GM18507 (cell line): ENCODE results near the gene CHD2.

ENCODE experiments used
- DNase-seq: peaks from one replicate; pipeline ENCODE4 v3.0.0; 2011; ENCODE audit warnings: low read depth; ENCODE audit not compliant: insufficient read length; ENCODE audit errors: extremely low spot score
- FAIRE-seq: peaks from 2 replicates; lab custom pipeline; 2011; peaks lifted over from hg19 to GRCh38; lab: Jason Lieb, UNC

The CHD2 gene

GRCh38 chr15:92922418-92923002 is 22.4 kb downstream of the CHD2 start:
- no peak for DNase-seq
- FAIRE-seq: peak; percentile 63

- FAIRE-seq (no peak), DNase-seq (no peak)
Observed at GRCh38 chr15:92924216-92924615, 24.1 kb downstream of the CHD2 start.

DNA sequence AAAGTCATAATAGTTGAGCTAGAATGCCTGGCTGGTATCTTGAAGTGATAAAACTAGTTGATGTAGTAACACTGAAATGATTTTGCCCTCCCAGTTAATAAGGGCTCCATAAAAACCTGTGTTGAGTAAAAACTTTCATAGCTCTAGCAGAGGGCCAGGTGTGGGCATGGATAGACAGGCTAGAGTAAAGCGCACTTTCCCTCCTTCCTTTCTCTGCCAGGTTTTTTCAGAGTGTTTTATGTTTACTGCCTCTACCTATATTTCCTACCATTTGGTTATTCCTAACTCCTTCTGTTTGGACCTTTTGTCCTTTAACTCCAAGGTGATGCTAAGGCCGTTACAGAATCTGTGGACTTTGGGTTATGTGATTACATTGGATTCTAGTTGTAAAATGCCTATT is 25.3 kb downstream of the CHD2 start:
- DNase-seq (no peak), FAIRE-seq (no peak)

GRCh38 chr15:92928225-92928750 is 28.2 kb downstream of the CHD2 start:
- FAIRE-seq (no peak), DNase-seq (no peak)

DNA sequence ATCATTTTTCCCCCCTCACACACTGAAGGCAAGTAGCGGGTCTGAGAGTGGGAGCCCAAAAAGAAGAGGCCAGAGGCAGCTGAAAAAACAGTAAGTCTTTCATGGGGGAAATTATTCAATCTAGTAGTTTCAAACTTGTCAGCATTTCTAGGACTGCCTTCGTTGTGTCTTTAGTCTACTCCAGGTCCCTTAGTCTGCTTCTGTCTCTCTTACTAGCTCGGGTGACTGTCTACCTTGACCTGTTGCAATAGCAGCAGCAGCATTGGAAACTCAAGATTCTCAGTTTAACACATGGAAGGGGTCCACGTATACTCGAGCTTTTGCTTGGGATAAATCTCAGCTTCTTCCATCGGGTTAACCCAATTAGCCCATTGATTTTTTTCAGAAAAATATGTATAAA is 28.9 kb downstream of the CHD2 start:
- FAIRE-seq: no peak

DNA sequence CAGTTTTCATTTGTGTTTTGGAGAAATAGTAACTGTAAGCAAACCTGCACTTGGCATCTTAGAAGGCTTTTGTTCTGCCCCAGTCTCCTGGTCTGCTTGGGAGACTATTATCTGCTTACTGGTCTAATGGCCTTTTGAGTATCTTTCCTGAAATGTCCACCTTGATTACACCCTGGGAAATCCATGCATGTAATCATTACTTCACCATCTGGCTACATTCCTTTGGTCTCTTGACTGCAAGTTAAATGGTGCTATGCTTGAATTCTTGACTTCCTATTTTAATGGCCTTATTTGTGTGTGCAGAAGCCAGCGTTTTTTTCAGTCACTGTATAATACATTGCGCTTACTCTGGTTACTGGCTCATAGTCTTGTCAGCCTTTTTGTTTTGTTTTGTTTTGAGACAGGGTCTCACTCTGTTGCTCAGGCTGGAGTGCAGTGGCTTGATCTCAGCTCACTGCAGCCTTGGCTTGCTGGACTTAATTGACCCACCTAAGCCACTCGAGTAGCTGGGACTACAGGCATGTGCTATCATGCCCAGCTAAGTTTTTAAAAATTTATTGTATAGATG is 30.0 kb downstream of the CHD2 start:
- DNase-seq (no peak), FAIRE-seq (no peak)

More for the DNA sequence above, 28.9 kb downstream of the CHD2 start:
- DNase-seq: no peak

GRCh38 chr15:92930776-92931175 is 30.7 kb downstream of the CHD2 start:
- DNase-seq (no peak), FAIRE-seq (no peak)

GRCh38 chr15:92932946-92933649 is 33.0 kb downstream of the CHD2 start:
- FAIRE-seq (no peak), DNase-seq (no peak)

DNA sequence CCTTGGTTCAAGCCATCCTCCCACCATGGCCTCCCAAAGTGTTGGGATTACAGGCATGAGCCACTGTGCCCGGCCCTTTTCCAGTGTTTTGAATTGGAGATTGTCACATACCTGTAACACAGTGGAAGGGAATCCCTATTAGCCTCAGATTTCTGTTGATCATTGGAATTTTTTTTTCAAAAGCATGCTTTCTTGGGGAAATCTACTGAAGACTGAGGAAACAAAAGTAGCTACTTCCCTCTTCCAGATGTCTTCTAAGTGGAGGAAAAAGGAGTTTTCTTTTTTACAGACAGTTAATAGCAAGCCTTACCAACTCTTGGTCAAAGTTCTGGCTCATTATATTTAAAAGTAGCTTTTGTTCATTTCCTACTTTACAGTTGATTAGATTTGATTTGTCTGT is 33.7 kb downstream of the CHD2 start:
- DNase-seq (no peak), FAIRE-seq (no peak)

DNA sequence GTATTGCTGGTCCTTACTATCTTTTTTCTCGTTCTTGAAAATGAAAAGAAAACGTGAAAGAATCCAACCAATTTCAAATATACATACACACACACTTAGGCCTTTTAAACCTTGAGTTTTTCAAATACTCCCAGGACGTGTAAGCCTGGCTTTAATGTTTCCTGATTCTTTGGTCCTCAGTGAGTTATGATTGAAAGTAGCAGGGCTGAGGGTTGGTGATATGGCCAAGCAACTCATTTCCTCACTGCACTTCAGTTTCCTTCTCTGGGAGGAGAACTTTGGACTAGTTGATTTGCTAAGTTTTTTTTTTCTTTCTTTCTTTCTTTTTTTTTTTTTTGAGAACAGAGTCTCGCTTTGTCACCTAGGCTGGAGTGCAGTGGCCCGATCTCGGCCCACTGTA is 34.6 kb downstream of the CHD2 start:
- FAIRE-seq: no peak

GRCh38 chr15:92936138-92936537 is 36.0 kb downstream of the CHD2 start:
- DNase-seq (no peak), FAIRE-seq (no peak)

More for the DNA sequence above, 34.6 kb downstream of the CHD2 start:
- DNase-seq: no peak

DNA sequence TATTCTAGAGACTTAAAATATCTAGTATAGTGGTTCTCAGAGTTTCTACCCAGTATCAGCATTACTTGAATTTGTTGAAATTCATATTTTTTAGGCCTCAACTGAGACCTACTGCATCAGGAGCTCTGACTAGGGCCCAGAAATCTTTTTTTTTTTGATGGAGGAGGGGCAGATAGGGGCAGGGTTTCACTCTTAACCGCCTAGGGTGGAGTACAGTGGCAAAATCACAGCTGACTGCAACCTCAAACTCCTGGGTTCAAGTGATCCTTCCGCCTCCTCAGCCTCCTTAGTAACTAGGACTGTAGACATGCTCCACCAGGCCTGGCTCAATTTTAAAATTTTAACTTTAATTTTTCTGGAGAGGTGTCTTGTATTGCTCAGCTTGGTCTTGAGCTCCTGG is 36.6 kb downstream of the CHD2 start:
- DNase-seq (no peak), FAIRE-seq (no peak)

- no peak for DNase-seq
- no peak for FAIRE-seq
Observed at GRCh38 chr15:92937901-92938300, 37.8 kb downstream of the CHD2 start.

DNA sequence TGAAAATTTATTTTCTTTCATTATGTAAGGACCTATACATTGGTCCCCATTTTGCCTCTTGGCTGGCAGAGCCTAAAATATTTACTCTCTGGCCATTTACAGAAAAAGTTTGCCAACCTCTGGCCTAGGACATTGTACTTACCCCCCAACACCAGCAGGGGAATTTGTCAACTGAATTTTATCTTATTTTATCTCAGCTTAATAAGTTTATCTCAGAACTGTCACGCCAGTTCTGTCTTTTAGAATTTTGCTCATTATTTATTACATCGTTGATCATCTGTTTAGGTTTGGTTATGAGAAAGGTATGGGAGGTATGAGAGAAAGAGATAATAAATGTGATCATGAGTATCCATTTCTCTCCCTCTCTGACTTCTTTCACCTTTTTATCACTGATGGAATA is 38.3 kb downstream of the CHD2 start:
- FAIRE-seq: peak; percentile 31
- DNase-seq: no peak

GRCh38 chr15:92941668-92942067 is 41.5 kb downstream of the CHD2 start:
- DNase-seq: no peak
- peak; percentile 42 for FAIRE-seq

DNA sequence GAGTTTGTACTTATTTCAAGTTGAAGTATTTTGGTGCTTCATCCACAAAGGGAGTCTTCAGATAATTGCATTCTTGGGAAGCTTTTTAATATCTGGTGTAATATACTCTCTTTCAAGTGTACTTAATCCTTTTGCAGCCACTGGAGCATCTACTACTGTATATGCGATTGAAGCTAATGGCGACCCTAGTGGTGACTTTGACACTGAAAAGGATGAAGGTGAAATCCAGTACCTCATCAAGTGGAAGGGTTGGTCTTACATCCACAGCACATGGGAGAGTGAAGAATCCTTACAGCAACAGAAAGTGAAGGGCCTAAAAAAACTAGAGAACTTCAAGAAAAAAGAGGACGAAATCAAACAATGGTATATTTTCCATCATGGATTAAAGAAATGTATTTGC is 42.6 kb downstream of the CHD2 start:
- FAIRE-seq (no peak), DNase-seq (no peak)

GRCh38 chr15:92943581-92943980 is 43.5 kb downstream of the CHD2 start:
- FAIRE-seq (no peak), DNase-seq (no peak)

- FAIRE-seq (no peak), DNase-seq (no peak)
Observed at GRCh38 chr15:92944946-92945521, 44.9 kb downstream of the CHD2 start.

GRCh38 chr15:92947071-92947730 is 47.1 kb downstream of the CHD2 start:
- FAIRE-seq (no peak), DNase-seq (no peak)

DNA sequence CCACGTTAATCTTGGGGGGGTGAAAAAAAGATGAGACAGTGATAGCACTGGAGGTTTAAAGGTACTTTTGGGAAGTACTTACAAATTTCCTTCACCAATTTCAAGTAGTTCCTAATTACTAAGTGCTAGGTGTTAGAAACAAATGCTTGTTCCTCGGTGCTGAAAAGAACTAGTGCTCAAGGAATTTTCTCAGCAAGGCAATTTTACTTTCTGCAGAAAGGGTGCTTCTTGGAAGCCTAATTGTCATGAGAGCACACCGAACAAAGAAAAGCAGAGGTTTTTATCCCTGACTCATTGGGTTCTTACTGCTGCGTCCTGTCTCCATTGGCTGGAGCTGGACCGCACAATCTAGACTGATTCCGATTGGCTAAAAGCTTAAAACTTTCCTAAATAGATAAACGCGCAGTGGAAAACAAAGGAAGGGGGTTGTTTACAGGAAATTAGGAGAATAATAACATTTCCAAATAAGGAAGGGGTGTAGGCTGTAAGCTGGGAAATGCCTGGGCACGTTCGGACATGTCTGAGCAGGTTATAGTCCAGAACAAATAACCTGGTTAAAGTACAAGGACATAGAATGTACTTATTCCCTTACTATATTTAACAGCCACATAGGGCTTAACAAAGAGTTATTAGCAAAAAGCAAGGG is 49.6 kb downstream of the CHD2 start:
- DNase-seq (no peak), FAIRE-seq (no peak)
